ENCODE results near the gene CFAP43. TPM values are rescaled to one million over a fixed set of nuclear protein-coding genes. Genes with fewer than 3 reads are reported as not detected.

CFAP43 gene
- total and polyA plus RNA-seq, 2 experiments from 2014 or later = 0.57 to 0.83 TPM

- no peaks in the 10 kb centered on the region for H3K4me1 ChIP-seq (ENCODE audit: insufficient read depth)
- TF ChIP-seq EZH2phosphoT487 (IDR thresholded peaks at IDR 0.05; ENCODE audit: low read depth, severe bottlenecking, unreplicated experiment) = no peak
- TF ChIP-seq EZH2 (IDR thresholded peaks at IDR 0.05; ENCODE audit: borderline replicate concordance) = no peak
- TF ChIP-seq CTCF (IDR thresholded peaks at IDR 0.05; ENCODE audit: poor library complexity) = no peak
- H3K27me3 ChIP-seq = no peaks in the 10 kb centered on the region
- H3K4me2 ChIP-seq = no peak overlapping the region
- no peaks in the 10 kb centered on the region for H3K9me3 ChIP-seq (ENCODE audit: low read depth)
- H3K27ac ChIP-seq = no peak overlapping the region
- H3K4me3 ChIP-seq = no peak overlapping the region
- no peak for DNase-seq (ENCODE audit: low spot score)
- no peaks in the 10 kb centered on the region for H3K9me2 ChIP-seq (replicated peaks; ENCODE audit: insufficient read depth)
- H2AFZ ChIP-seq = no peak overlapping the region
- no peaks in the 10 kb centered on the region for H3K36me3 ChIP-seq (replicated peaks; ENCODE audit: insufficient read depth, low read depth)
- no peaks in the 10 kb centered on the region for H4K20me1 ChIP-seq (ENCODE audit: insufficient read depth, poor library complexity, severe bottlenecking)
- no peaks in the 10 kb centered on the region for H3K79me2 ChIP-seq
- 52% methylated on average over 1 of the region's 1 CpG for WGBS (ENCODE audit: low lambda C conversion rate, missing lambda C conversion rate)
These were observed 128.2 kb downstream of the CFAP43 start for GRCh38 chr10:104103956-104104355.

GRCh38 chr10:104101902-104102301 lies 130.3 kb downstream of the CFAP43 start:
- Histone ChIP-seq H3K79me2 (no peaks in the 10 kb centered on the region), H2AFZ (no peak overlapping the region), H3K9me2 (replicated peaks; ENCODE audit: insufficient read depth) (no peaks in the 10 kb centered on the region), H3K36me3 (replicated peaks; ENCODE audit: insufficient read depth, low read depth) (no peaks in the 10 kb centered on the region), H3K27ac (no peak overlapping the region), H3K9me3 (ENCODE audit: low read depth) (no peaks in the 10 kb centered on the region), H3K4me2 (no peak overlapping the region), H3K4me3 (no peak overlapping the region), H3K4me1 (ENCODE audit: insufficient read depth) (no peaks in the 10 kb centered on the region), H4K20me1 (ENCODE audit: insufficient read depth, poor library complexity, severe bottlenecking) (no peaks in the 10 kb centered on the region), H3K27me3 (no peaks in the 10 kb centered on the region)
- TF ChIP-seq EZH2phosphoT487 (IDR thresholded peaks at IDR 0.05; ENCODE audit: low read depth, severe bottlenecking, unreplicated experiment) (no peak), CTCF (IDR thresholded peaks at IDR 0.05; ENCODE audit: poor library complexity) (no peak), EZH2 (IDR thresholded peaks at IDR 0.05; ENCODE audit: borderline replicate concordance) (no peak)
- WGBS (ENCODE audit: low lambda C conversion rate, missing lambda C conversion rate) = 68% methylated on average over 1 of the region's 1 CpG
- DNase-seq (ENCODE audit: low spot score) = no peak

- H2AFZ ChIP-seq = no peak overlapping the region
- no peak for TF ChIP-seq CTCF (IDR thresholded peaks at IDR 0.05; ENCODE audit: poor library complexity)
- TF ChIP-seq EZH2phosphoT487 (IDR thresholded peaks at IDR 0.05; ENCODE audit: low read depth, severe bottlenecking, unreplicated experiment) = no peak
- no peak for TF ChIP-seq EZH2 (IDR thresholded peaks at IDR 0.05; ENCODE audit: borderline replicate concordance)
- no peaks in the 10 kb centered on the region for H3K4me1 ChIP-seq (ENCODE audit: insufficient read depth)
- H3K4me3 ChIP-seq = no peak overlapping the region
- H3K79me2 ChIP-seq = no peaks in the 10 kb centered on the region
- H4K20me1 ChIP-seq (ENCODE audit: insufficient read depth, poor library complexity, severe bottlenecking) = no peaks in the 10 kb centered on the region
- no peaks in the 10 kb centered on the region for H3K9me3 ChIP-seq (ENCODE audit: low read depth)
- H3K27me3 ChIP-seq = no peaks in the 10 kb centered on the region
- no peaks in the 10 kb centered on the region for H3K9me2 ChIP-seq (replicated peaks; ENCODE audit: insufficient read depth)
- no peaks in the 10 kb centered on the region for H3K36me3 ChIP-seq (replicated peaks; ENCODE audit: insufficient read depth, low read depth)
- H3K4me2 ChIP-seq = no peak overlapping the region
- H3K27ac ChIP-seq = no peak overlapping the region
- WGBS (ENCODE audit: low lambda C conversion rate, missing lambda C conversion rate) = 0% methylated on average over 1 of the region's 1 CpG
- DNase-seq (ENCODE audit: low spot score) = no peak
These were observed 131.4 kb downstream of the CFAP43 start for GRCh38 chr10:104100795-104101194.

DNA sequence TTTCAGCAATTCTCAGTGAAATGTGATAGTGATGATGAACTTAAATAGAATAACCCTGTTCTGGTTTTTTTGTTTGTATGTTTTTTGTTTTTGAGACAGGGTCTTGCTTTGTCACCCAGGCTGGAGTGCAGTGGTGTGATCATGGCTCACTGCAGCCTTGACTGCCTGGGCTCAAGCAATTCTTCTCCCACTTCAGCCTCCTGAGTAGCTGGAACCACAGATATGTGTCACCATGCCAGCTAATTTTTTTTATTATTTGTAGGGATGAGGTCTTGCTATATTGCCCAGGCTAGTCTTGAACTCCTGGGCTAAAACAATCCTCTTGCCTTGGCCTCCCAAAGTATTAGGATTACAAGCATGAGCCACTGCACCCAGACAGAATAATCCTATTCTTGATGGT lies 132.2 kb downstream of the CFAP43 start:
- Histone ChIP-seq H4K20me1 (ENCODE audit: insufficient read depth, poor library complexity, severe bottlenecking) (no peaks in the 10 kb centered on the region), H3K27me3 (no peaks in the 10 kb centered on the region), H3K27ac (no peak overlapping the region), H2AFZ (no peak overlapping the region), H3K4me3 (no peak overlapping the region), H3K4me1 (ENCODE audit: insufficient read depth) (no peaks in the 10 kb centered on the region), H3K9me2 (replicated peaks; ENCODE audit: insufficient read depth) (no peaks in the 10 kb centered on the region), H3K9me3 (ENCODE audit: low read depth) (no peaks in the 10 kb centered on the region), H3K4me2 (no peak overlapping the region), H3K36me3 (replicated peaks; ENCODE audit: insufficient read depth, low read depth) (no peaks in the 10 kb centered on the region), H3K79me2 (no peaks in the 10 kb centered on the region)
- TF ChIP-seq CTCF (IDR thresholded peaks at IDR 0.05; ENCODE audit: poor library complexity) (no peak), EZH2 (IDR thresholded peaks at IDR 0.05; ENCODE audit: borderline replicate concordance) (no peak), EZH2phosphoT487 (IDR thresholded peaks at IDR 0.05; ENCODE audit: low read depth, severe bottlenecking, unreplicated experiment) (no peak)
- no peak for DNase-seq (ENCODE audit: low spot score)

All from hepatocyte (in vitro differentiated cells).